HG03196 (cell line): ENCODE results near the gene AGPAT1.
"Not testable (repeated sequence)": the region's sequence is repeated elsewhere in the genome, so short reads cannot be mapped to it uniquely, and the experiment has no call there.

Experiments
- ATAC-seq: cut with Tn5 transposase; IDR thresholded peaks from one replicate; pipeline ENCODE4 v1.9.1; 2021; ENCODE audit not compliant: unreplicated experiment

Gene AGPAT1

GRCh38 chr6:32200711-32201475, 25.0 kb upstream of the AGPAT1 start:
- no peak for ATAC-seq

- no peak for ATAC-seq
Observed at GRCh38 chr6:32198866-32199265, 23.0 kb upstream of the AGPAT1 start.

GRCh38 chr6:32198345-32198696, 22.4 kb upstream of the AGPAT1 start:
- ATAC-seq, result no peak

- no peak for ATAC-seq
Observed at GRCh38 chr6:32196682-32197616, 21.1 kb upstream of the AGPAT1 start.

- ATAC-seq, result peak; percentile 75
Observed at GRCh38 chr6:32195902-32196681, 20.2 kb upstream of the AGPAT1 start.

- ATAC-seq, result peak; percentile 65
Observed at GRCh38 chr6:32195652-32195901, 19.7 kb upstream of the AGPAT1 start.

- ATAC-seq, result no peak
Observed at GRCh38 chr6:32194825-32195651, 19.2 kb upstream of the AGPAT1 start.

- no peak for ATAC-seq
Observed at GRCh38 chr6:32194388-32194787, 18.5 kb upstream of the AGPAT1 start.

GRCh38 chr6:32193096-32193495, 17.2 kb upstream of the AGPAT1 start:
- not testable (repeated sequence) for ATAC-seq

GRCh38 chr6:32192608-32193039, 16.7 kb upstream of the AGPAT1 start, which contains the start of gene GPSM3:
Gene GPSM3, minus strand, starts transcription at chr6:32192643. Its CDS starts 130 bp downstream, at chr6:32192513.
- ATAC-seq, result no peak

GRCh38 chr6:32191696-32192607, 16.1 kb upstream of the AGPAT1 start:
- ATAC-seq, result no peak

GRCh38 chr6:32190911-32191677, 15.2 kb upstream of the AGPAT1 start:
- ATAC-seq, result no peak

GRCh38 chr6:32190054-32190851, 14.4 kb upstream of the AGPAT1 start, which contains the start of gene PBX2:
Gene PBX2, minus strand, starts transcription at chr6:32190202. Its CDS starts 287 bp downstream, at chr6:32189915.
- ATAC-seq, result peak; percentile 50

- ATAC-seq, result no peak
Observed at GRCh38 chr6:32189742-32190053, 13.8 kb upstream of the AGPAT1 start.

GRCh38 chr6:32189069-32189741, 13.3 kb upstream of the AGPAT1 start:
- no peak for ATAC-seq

- no peak for ATAC-seq
Observed at GRCh38 chr6:32188381-32189068, 12.6 kb upstream of the AGPAT1 start.
